Parathyroid adenoma (tissue), 2 donors: ENCODE data around the gene NPIPA7.
"Not testable (repeated sequence)": the region's sequence is repeated elsewhere in the genome, so short reads cannot be mapped to it uniquely, and the experiment has no call there.

Source experiments
- H2AFZ ChIP-seq: fragments of 300-600 bp; sonication (generic); one replicate; pipeline ENCODE4 v1.7.0; 2017; ENCODE audit warnings: antibody characterized with exemption, mild to moderate bottlenecking
- H3K27ac ChIP-seq: fragments of 300-600 bp; sonication (generic); one replicate; pipeline ENCODE4 v1.7.0; 2017
- H3K27me3 ChIP-seq: fragments of 300-600 bp; sonication (generic); one replicate; pipeline ENCODE4 v1.7.0; 2017; ENCODE audit warnings: low read length; ENCODE audit not compliant: control insufficient read depth, insufficient read depth
- H3K36me3 ChIP-seq: fragments of 300-600 bp; sonication (generic); one replicate; pipeline ENCODE4 v1.7.0; 2017; ENCODE audit warnings: low read length; ENCODE audit not compliant: control insufficient read depth, insufficient read depth
- H3K4me1 ChIP-seq: fragments of 300-600 bp; sonication (generic); one replicate; pipeline ENCODE4 v1.7.0; 2017; ENCODE audit warnings: control low read depth
- H3K4me2 ChIP-seq: fragments of 300-600 bp; sonication (generic); one replicate; pipeline ENCODE4 v1.7.0; 2017; ENCODE audit warnings: low read length
- H3K4me3 ChIP-seq: fragments of 300-600 bp; sonication (generic); one replicate; pipeline ENCODE4 v1.7.0; 2017; ENCODE audit warnings: low read depth, low read length
- H3K79me2 ChIP-seq: fragments of 300-600 bp; sonication (generic); one replicate; pipeline ENCODE4 v1.7.0; 2017; ENCODE audit warnings: control low read depth
- H3K9ac ChIP-seq: fragments of 300-600 bp; sonication (generic); one replicate; pipeline ENCODE4 v1.7.0; 2017; ENCODE audit warnings: mild to moderate bottlenecking
- H3K9me3 ChIP-seq: fragments of 300-600 bp; sonication (generic); one replicate; pipeline ENCODE4 v1.7.0; 2017; ENCODE audit warnings: low read length; ENCODE audit not compliant: control insufficient read depth
- donor health status: primary hyperparathyroidism.

NPIPA7 gene

GRCh38 chr16:16420515-16420914, 41.6 kb downstream of the NPIPA7 start:
- H3K4me2 ChIP-seq, H3K9ac ChIP-seq, H3K27ac ChIP-seq, H3K4me1 ChIP-seq, H3K27me3 ChIP-seq, H3K4me3 ChIP-seq, H2AFZ ChIP-seq, H3K9me3 ChIP-seq, H3K79me2 ChIP-seq, H3K36me3 ChIP-seq: not testable (repeated sequence)

DNA sequence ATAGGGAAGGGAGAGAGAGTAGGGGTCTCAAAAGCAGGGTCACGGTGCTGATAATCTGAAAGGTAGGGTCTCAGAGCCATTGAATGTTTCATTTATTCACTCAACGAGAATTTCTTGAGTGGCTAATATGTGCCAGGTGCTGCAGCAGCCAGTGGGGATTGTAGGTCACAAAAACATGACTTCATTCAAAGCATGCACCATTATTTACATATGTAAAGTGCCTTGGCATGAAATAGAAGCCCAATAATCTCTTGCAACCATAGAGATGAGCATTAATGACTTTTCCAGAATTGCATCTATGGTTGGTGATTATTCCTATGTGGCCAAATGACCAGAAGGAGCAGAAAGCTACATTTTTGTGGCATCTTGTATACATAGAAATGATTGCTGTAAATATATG, 46.2 kb downstream of the NPIPA7 start:
- not testable (repeated sequence) for H3K9ac ChIP-seq, H3K27me3 ChIP-seq, H3K4me2 ChIP-seq, H3K4me1 ChIP-seq, H3K36me3 ChIP-seq, H3K79me2 ChIP-seq, H3K27ac ChIP-seq, H2AFZ ChIP-seq, H3K9me3 ChIP-seq, H3K4me3 ChIP-seq

DNA sequence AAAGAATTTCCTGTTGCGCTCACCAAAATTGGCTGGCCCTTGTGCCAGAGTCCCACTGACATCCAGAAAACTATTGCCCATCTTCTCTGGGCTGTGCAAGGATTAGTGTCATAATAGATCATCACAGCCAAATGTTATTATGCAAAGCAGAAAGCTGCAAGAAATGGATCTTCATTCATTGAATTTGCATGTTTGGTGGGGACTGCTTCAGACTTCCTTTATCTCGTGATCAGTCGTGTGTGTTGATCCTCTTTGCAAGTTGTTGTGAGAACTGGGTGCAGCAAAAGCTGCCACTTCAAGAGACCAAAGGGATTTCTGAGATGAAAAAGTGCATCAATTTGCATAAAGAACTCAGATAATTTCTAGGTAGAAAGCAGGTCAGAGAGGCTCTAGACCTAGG, 52.2 kb downstream of the NPIPA7 start:
- H3K4me1 ChIP-seq, H3K27me3 ChIP-seq, H3K4me2 ChIP-seq, H3K4me3 ChIP-seq, H3K9ac ChIP-seq, H2AFZ ChIP-seq, H3K9me3 ChIP-seq, H3K79me2 ChIP-seq, H3K27ac ChIP-seq, H3K36me3 ChIP-seq: not testable (repeated sequence)

GRCh38 chr16:16434711-16435110, 55.8 kb downstream of the NPIPA7 start:
- H3K79me2 ChIP-seq, H3K4me3 ChIP-seq, H3K9ac ChIP-seq, H3K27ac ChIP-seq, H3K4me2 ChIP-seq, H3K4me1 ChIP-seq, H3K9me3 ChIP-seq, H3K27me3 ChIP-seq, H2AFZ ChIP-seq, H3K36me3 ChIP-seq: not testable (repeated sequence)

DNA sequence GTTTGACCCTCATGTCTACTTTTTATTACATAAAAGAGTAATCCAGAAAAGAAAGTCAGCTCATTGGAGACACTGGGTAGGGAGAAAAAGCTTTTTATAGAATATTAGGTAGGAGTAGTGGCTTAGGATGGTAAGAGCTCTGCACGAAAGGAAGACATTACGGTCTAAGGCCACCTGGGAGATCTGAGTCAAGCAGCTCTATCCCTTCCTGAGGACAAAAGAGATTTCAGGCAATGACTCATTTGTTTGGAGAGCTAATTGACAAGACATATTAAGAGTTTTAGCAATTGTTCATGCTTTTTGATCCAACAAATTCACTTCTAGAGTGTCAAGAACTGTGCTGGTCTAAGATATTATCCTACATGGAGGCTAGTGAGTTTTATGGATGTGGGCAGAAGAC, 62.5 kb downstream of the NPIPA7 start:
- not testable (repeated sequence) for H3K27ac ChIP-seq, H3K4me3 ChIP-seq, H3K4me2 ChIP-seq, H3K79me2 ChIP-seq, H3K9me3 ChIP-seq, H3K36me3 ChIP-seq, H2AFZ ChIP-seq, H3K27me3 ChIP-seq, H3K4me1 ChIP-seq, H3K9ac ChIP-seq
